GM12801 (cell line): Measurements from ENCODE around the gene NR2C2AP.

ENCODE experiments used
- TF ChIP-seq, protein P1 (sequence below): IDR thresholded peaks from one replicate; pipeline ENCODE4 v1.5.1; 2011; ENCODE audit warnings: control low read depth; ENCODE audit not compliant: insufficient read length; ENCODE audit errors: extremely low read depth

The NR2C2AP gene

DNA sequence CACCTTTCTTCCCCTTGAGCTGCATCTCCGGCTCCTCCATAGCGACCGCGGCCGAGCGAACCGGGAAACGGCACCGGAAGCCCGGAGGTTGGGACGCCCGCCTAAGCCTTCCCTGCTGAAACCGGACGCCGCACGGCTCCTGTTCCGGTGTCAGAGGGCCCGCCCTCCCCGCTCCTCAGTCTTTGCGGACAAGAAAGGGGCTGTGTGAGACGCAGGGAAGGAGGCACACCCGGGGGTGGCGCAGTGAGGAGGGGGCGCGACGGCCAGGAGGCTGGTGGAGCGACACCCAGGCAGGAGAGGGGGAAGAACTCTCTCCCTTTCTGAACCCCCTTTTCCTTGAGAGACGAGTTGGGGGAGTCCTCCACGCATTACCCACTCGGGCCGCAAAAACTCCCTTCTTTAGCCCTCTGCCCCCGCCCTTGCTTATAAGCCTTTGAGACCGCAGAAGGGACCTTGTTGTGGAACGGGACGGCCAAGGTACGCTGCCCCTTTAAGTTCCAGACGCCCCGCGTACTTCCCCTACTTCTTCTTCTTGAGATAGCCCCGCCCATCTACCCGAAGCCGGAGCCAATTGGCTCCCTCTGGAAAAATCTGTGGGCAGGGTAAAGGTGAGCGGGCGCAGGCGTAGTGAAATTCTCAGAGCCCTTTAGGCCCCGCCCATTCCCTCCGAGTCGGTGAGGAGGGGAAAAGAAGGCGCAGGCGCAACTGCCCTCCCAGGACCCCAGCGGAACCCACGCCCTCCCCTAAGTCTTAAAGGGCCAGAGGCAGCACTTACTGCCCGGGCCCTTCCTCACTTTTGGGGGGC is 10.9 kb downstream of the NR2C2AP start, which contains the start of the genes BORCS8 and RFXANK:
Gene BORCS8, minus strand, starts transcription at position 75 of the 805 bp plus-strand sequence. Its CDS starts 35 bp downstream, at position 40.
Gene RFXANK, plus strand, starts transcription at position 181 of the 805 bp plus-strand sequence. CDS start 1,689 bp downstream, outside the sequence.
- TF ChIP-seq, protein P1, sequence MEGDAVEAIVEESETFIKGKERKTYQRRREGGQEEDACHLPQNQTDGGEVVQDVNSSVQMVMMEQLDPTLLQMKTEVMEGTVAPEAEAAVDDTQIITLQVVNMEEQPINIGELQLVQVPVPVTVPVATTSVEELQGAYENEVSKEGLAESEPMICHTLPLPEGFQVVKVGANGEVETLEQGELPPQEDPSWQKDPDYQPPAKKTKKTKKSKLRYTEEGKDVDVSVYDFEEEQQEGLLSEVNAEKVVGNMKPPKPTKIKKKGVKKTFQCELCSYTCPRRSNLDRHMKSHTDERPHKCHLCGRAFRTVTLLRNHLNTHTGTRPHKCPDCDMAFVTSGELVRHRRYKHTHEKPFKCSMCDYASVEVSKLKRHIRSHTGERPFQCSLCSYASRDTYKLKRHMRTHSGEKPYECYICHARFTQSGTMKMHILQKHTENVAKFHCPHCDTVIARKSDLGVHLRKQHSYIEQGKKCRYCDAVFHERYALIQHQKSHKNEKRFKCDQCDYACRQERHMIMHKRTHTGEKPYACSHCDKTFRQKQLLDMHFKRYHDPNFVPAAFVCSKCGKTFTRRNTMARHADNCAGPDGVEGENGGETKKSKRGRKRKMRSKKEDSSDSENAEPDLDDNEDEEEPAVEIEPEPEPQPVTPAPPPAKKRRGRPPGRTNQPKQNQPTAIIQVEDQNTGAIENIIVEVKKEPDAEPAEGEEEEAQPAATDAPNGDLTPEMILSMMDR: no peak

DNA sequence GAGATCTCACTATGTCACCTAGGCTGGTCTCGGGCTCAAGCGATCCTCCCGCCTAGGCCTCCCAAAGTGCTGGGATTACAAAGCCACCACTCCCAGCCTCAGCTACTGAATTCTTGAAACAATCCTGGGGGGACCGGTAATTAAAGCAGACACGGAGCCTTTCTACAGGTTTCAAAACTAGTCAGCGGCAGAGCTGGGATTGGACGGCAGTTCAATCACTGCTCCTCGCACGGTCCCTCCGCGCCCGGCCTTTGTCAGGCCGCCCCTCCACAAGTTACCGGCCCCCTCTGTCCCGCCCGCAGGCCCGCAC is 11.5 kb downstream of the NR2C2AP start:
- TF ChIP-seq, protein P1: no peak

DNA sequence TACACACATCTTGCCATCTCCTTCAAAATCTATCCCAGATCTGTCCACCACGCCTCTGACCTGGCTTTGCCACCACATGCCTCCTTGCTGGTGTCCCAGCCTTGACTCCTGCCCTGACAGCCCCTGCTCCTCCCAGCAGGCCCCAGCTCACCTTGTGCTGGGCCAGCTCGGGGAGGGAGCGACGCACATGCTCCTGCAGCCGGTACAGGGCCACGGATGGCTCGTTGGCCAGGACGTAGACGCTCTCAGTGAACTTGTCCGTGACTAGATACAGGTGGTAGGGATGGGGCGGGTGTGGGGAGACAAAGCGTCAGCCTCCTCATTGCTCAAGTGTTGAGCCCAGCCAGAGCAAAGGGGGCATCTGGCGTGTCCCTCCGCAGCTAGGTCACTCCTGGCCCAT is 16.5 kb downstream of the NR2C2AP start:
- TF ChIP-seq, protein P1: no peak

DNA sequence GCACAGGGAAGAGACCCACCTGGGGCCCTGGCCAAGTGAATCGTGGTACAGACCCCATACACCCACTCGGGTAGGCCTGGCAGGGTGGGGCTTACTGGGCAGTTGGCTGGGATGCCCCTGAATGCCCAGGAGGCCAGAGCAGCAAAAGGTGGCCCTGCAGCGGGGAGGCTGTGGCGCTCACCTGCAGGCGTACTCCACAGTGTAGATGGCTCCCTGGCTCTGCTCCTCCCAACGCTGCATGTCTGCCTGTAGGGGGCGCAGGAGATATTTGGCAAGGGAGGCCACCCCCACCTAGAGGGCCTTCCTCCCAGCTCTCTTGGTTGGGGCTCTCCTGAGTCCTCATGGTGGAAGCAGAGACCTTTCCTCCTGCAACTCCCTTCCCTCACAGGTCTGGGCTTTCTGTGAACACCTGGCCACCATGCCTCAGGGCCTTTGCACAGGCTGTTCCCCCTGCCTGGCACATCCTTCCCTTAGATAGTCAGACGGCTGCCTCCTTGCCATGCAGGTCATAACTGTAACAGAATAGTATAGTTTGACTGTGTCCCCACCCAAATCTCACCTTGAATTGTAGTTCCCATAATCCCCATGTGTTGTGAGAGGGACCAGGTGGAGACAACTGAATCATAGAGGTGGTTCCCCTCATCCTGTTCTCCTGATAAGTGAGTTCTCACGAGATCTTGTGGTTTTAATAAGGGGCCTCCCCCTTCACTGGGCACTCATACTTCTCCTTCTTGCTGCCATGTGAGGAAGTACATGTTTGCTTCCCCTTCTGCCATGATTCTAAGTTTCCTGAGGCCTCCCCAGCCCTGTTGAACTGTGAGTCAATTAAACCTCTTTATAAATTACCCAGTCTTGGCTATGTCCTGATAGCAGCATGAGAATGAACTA is 17.1 kb downstream of the NR2C2AP start:
- TF ChIP-seq, protein P1: no peak

DNA sequence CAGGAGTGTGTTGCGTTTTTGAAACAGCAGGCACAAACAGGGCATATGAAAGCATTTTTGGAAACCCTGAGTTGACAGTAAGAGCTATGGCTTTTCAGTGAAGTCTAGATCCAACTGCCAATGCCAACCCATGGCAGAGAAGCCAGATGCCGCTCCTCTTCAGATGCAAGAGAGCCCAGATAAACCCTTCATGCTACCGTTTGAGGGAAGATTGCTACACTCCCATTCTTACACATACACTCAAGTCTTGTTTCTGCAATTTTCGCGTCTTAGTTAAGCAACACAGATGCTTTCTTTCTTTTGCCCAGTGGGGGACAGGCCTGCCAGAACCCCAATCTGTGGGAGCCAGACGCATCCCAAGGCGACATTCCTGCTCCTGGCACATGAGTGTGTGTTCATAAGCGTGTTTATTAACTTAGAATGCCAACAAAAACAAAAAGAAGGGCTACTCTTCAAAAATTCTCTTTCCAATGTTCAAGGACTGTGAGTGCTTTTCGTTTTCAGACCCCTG is 21.7 kb downstream of the NR2C2AP start:
- TF ChIP-seq, protein P1: no peak

DNA sequence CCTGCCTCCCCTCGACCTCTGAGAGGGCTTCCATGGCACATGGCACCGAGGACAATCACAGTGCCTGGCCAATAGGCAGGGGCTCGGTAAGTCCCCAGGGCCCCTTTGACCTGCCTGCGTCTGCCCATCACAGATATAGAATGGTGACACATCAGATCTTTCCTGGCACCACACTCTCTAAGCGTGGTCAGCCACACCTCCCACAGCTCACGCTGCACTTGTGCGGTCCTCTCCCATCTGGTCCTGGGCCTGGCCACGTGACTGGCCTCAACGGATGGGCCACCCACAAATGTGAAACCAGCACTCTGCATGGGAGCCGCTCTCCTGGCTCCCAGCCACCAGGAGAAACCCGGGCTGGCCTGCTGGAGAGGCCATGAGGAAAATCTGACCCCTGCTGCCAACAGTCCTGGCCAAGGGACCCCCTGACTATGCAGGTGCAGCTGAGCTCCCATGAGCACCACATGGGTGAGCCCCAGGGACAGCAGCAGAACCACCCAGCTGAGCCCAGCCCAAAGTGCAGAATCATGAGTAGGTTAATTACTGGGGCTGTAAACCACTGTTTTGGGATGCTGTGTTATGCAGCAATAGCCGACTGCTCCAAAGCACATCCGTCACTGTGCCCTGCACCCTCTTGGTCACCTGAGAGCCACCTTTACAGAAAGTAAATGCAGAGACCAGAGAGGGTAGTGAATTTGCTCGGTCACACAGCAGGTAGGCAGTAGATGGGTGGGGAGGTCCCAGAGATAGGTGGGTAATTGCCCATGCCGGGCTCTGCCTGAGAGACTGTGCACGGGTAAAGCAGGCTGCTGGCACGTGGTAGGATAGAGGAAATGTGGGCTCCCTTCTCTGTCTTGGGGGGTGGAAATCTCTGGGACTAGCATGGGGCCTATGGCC is 23.4 kb downstream of the NR2C2AP start:
- TF ChIP-seq, protein P1: no peak
